HuH-7 (cell line): ENCODE measurements around the gene PNPLA1.
"Not testable (repeated sequence)": the region's sequence is repeated elsewhere in the genome, so short reads cannot be mapped to it uniquely, and the experiment has no call there.

ENCODE experiments used
- DNase-seq: peaks from one replicate; pipeline ENCODE4 v3.0.0; 2011; ENCODE audit warnings: low spot score

The PNPLA1 gene

DNA sequence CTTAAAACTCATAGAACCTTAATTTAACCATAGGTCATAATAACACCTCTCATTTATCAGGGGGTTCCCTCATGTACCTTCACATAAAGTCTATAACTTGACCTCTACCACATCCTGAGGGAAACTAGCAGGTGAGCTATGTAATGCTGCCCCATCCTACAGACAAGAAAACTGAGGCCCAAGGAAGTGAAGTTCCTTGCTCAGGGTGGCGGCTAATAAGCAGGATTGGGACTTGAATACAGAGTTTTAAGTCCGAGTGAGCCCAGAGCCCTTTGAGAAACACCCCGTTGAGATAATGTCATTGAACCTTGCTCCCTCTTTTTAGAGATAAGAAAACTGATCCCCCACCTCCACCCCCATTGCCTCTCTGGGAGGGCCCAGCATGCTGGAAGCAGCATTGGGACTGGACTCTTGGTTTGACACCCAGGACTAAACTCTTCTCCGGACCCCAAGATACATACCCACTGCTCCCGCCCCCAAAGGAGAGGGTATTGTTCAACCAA, 66.4 kb downstream of the PNPLA1 start:
- DNase-seq = no peak

DNA sequence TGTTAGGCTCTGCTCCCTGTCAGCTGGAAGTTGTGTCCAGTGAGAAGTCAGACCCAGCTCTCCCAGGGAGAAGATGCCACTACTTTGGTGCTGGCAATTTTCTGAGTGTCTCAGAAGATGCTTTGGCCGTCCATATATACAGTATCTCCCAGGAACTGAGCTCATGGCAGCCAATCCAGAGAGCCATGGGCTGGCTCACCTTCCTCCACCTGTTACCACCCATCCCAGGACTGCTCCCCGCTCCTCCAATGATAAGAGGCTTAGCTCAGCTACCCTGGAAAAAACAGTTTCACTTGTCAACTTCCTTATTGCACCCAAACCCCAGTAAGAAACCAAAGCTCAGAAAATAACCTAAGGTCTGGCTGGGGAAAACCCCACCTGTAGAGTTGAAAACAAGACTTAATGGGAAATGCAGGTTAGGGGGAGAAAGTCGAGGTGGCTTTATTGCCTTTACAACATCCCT, 67.0 kb downstream of the PNPLA1 start, which contains the start of gene BNIP5:
Gene BNIP5 (minus strand): TSS at position 110 of the 463 bp plus-strand sequence. CDS start 6,198 bp downstream, outside the sequence.
- DNase-seq = no peak

DNA sequence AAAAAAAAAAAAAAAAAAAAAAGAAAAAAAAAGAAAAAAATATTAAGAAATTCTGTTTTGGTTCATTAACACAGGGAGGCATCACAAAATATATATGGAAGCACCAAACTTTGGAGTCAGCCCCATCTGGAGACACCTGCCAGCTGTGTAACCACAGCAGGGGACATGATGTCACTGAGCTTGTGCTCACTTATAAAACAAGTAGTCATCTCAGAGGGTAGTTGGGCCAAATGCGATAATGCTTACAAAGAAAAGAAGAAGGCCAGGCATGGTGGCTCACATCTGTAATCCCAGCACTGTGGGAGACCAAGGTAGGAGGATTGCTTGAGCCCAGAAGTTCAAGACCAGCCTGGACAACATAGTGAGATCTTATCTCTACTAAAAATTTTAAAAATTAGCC, 68.0 kb downstream of the PNPLA1 start:
- DNase-seq = no peak

DNA sequence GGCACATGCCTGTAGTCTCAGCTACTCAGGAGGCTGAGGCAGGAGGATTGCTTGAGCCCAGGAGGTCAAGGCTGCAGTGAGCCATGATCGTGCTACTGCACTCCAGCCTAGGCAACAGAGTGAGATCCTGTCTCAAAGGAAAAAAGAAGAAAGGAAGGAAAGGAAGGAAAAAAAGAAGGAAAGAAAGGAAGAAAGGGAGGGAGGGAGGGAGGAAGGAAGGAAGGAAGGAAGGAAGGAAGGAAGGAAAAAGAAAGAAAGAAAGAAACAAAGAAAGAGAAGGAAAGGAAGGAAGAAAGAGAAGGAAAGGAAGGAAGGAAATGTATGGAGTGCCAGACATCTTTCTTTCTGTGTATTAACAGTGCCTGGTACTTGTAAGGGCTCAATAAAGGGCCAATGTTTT, 68.4 kb downstream of the PNPLA1 start:
- not testable (repeated sequence) for DNase-seq

DNA sequence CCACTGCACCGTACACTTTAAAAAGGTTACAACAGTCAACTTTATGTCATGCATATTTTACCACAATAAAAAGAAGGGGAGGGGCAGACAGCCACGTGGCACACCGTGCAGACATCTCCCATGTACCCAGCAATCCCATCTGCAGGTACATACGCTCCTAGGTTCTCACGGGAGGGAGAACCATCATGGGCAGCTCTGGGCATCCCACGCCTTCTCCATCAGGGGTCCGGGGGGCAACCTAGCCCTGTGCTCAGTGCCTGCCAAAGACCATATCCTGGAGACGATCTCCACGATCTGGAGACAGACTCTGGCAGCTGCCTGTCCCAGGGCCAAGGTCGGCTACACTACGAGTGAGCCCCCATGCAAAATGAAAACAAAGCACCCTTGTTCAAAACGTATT, 69.3 kb downstream of the PNPLA1 start:
- no peak for DNase-seq

DNA sequence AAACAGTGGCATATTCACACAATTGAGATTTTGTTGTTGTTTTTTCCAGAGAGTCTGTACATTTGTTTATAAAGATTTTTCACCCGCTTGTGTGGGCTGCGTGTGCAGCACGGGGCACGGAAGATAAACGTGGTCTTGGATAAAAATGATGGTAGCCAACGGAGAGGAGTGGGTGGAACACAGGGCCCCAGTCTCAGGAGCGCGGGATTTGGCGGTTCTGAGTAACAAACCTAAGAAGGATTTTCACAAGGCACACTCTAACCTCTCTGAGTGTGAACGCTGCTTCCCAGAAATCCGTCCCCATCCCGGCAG, 70.4 kb downstream of the PNPLA1 start:
- no peak for DNase-seq

DNA sequence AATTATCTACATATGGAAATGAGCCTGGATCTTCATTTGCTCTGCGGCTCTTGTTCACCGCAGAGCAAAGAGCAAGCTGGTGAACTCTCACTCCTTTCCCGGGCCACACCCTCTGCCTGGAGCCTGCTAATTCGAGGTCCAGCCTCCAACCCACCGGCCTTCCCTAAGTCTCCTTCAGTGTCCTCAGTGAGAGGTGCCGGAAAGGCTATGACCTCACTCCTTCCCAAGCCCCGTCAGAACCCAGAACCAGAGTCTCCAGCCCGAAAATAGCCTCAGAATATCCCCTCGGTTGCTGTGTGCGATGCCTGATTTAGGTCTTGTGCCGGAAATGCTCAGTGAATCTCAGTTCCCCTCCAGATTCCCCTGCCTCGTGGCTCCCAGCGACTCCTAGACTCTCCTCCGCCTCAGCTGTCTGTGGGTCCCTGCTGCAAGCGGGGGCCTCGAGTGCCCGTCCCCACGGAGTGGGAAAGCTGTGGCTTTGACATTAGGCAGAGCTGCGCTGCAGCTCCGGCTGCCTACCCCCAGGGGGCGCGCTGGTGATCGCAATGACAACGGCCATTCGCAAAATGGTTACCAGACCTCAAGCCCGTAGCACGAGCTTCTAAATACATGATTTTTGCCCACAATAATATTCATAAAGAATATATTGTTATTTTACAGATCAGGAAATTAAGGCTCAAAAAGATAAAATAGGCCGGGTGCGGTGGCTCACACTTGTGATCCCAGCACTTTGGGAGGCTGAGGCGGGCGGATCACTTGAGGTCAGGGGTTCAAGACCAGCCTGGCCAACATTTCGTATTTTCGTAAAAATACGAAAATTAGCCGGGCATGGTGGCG, 71.0 kb downstream of the PNPLA1 start:
- peak; percentile 60 for DNase-seq

DNA sequence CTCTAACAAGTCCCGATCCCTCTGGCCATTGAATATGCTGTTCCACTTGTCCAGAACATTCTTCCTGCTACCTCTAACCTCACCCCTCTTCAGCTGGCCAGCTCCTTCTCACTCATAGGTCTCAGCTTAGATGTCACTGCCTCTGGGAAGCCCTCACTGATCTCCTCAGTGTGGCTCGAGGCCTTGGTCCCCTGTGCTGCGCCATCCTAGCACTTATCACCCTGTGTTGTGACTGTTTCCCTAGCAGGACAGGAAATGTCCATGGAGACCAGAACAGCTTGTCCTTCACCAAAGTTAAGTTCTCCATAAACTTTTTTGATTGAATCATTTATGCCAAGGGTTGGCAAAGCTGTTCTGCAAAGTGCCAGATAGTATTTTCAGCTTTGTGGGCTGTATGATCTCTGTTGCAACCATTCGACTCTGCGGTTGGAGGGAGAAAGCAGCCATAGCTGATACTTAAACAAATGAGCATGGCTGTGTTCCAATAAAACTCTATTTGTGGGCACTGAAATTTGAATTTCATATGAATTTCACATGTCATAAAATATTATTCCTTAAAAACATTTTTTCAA, 73.3 kb downstream of the PNPLA1 start:
- DNase-seq = no peak

DNA sequence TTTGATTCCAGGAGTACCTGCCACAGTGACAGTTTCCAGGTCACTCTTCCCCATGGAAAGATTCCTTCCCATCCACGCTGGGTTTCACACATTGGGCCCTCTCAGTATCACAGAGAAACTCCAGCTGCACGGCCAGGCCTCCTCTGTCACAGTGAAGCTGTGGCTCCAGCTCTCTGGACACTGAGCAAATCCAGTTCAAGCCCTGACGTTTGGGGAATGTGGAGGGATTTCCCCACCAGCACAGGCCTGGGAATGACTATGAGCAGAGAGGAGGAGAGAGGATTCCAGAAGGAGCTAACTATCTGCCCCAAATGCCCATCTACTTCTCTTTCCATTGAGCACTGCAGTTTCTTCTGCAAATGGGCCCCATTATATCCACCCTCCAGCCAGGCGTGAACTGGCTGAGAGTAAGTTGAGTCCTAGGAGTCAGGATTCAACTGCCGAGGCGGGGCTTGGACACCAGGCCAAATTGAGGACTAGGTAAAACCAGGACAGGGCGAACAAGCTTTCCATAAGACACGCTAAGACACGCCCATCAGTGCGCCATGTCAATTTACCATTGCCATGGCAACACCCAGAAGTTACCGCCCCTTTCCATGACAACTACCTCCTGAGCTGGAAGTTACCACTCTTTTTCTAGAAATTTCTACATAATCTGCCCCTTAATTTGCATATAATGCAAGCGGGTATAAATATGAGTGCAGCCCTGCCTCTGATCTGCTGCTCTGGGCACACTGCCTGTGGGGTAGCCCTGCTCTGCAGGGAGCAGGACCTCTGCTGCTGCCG, 76.0 kb downstream of the PNPLA1 start:
- no peak for DNase-seq

DNA sequence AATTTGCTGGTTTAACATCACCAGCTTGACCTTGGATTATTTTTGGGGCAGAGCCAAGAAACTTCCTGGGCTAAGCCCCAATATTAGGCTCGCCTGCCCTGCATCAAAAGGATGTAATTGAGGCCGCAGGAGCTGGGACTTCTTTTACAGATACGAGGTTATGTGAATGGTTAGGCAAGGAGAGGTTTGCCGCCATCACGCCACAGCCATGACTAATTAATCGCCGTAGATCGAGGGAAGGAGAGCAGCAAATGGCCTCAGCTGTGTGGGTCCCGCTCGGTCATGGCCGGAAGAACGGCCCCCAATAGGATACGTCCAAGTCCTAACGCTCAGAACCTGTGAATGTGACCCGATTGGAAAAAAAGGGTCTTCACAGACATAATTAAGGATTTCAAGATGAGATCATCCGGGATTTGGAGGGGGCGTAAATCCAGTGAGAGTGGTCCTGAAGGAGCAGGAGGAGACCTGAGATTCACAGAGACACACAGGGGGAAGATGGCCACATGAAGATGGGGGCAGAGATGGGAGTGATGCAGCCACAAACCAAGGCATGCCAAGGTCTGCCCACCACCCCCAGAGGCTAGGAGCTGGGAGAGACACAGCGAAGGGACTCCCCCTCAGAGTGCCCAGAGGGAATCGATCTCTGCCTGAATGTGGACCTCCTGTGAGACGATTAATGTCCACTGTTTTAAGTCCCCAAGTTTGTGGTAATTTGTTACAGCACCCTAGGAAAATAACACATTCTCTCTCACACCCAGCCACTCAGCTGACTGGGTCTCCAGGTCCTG, 76.8 kb downstream of the PNPLA1 start:
- DNase-seq = no peak

DNA sequence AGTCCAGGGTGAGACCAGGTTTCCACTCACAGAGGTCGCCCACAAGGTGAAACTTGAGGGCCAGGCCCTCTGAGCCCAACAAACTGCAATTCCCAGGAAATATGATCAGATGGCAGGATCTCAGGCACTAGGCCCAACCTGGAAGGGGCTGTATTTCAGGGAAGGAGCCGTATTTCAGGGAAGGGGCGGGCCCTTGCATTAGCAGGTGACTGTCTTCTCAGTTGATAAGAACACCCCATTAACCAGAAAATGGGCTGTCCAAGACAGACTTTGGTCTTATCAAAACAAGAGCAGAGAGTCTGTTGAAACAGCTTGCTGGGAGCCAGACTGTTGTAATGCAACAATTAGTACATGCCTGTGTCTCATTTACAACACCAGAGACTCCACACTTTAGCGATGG, 77.8 kb downstream of the PNPLA1 start:
- DNase-seq = no peak

DNA sequence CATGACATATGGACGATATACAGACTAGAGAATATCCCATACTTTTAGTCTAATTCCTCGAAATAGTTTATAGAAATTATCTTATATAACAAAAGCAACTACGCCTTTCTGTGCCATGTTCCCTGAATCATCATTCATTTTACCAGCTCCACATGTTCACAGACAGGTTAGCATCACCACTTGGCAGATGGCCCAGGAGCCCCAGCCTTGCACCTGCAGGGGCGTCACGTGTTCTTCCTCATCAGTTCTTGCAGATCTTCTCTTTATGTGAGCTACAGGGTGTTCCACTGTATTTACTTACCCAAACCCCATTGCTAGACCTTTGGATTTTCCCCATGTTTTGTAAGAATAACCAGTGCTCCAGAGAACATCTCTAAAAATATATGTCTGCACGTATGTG, 79.4 kb downstream of the PNPLA1 start:
- DNase-seq = no peak

DNA sequence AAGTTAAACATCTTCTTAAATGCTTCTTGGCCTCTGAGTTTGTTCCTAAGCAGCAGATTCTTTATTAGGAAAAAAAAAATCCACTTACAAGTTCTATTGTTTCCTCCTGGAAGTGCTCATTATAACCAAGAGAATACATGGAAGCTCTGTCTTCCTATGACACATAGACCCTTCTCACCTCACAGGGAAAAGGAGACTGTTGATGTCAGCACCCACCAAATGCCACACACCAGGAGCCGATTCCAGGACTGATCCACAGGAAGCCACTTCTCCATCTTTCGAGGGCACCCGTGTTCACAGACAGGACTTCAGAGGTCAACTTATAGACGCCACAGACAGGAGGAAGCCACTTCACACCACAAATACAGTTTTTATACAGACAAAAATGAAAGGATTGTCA, 80.2 kb downstream of the PNPLA1 start:
- DNase-seq = no peak

DNA sequence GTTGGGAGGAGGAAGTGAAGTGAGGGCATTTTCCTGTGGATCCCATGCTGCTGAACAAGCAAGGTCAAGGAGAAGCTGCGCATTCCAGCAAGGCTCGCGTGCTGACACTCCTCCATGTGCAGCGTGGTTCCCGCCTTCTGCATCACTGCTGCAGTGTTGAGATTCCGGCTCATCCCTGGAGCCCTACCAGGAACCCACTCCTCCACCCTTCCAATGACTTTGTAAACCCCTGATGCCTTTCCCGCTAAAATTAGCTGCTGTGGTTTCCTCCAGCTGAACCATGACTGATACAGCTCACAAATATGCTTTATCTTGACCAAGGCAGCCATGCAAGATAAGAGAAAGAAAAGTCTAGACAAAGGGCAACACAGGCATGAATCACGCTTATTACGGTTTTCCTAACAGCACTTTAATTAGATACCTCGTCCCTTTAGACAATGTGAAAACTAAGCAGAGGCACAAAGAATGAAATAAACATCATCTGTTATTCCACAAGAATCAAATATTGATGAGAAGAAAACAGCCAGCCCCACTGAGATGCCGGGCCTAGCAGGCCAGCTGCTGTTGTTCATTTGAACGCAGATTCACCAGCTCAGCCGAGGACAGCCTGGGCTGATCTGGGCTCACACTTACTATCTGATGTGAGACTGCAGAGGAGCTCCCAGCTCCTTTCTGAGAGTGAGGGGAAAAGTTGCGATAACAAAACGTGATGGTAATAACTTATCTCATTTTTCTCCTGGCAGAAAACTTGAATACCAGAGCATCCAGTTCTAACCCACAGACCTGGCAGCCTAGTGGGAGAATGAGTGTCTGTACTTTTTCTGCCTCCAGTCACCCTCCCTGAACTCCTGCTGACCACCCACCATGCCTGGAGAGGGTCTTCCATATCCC, 81.1 kb downstream of the PNPLA1 start:
- DNase-seq = no peak

DNA sequence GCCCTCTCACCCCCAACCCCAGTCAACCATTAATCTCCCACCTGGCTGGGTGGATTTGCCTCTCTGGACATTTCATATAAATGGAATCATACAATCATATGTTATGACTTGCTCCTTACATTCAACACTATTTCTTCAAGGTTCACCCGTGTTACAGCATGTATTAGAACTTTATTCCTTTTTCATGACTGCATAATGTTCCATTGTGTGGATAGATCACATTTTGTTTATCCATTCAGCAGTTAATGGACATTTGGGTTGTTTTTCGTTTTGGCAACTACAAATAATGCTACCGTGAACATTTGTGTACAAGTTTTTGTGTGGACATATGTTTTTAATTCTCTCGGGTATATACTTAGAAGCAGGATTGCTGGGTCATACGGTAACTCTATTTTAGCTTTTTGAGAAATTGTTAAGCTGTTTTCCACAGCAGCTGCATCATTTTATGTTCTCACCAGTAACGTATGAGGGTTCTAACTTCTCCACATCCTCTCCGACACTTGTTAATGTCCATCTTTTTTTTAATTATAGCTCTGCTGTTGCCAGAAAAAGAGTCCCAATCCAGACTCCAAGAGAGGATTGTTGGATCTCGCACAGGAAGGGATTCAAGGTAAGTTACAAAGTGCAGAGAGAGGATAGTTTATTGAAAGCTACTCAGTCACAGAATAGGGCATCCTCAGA, 82.8 kb downstream of the PNPLA1 start:
- no peak for DNase-seq

DNA sequence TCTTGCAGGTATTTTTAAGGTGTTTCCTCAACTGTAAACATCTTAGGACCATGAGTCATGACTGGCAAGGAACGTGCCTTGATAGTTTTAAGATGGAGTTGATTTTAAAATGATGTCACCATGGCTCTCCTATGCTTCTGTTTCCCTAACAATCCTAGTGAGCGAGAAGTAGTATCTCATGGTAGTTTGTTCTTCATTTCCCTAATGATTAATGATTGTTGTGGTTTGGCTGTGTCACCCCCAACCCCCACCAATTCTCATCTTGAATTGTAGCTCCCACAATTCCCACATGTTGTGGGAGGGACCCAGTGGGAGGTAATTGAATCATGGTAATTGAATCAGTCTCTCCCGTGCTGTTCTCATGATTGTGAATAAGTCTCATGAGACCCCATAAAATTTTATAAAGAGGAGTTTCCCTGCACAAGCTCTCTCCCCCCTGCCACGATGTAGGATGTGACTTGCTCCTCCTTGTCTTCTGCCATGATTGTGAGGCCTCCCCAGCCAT, 83.6 kb downstream of the PNPLA1 start:
- DNase-seq = no peak

DNA sequence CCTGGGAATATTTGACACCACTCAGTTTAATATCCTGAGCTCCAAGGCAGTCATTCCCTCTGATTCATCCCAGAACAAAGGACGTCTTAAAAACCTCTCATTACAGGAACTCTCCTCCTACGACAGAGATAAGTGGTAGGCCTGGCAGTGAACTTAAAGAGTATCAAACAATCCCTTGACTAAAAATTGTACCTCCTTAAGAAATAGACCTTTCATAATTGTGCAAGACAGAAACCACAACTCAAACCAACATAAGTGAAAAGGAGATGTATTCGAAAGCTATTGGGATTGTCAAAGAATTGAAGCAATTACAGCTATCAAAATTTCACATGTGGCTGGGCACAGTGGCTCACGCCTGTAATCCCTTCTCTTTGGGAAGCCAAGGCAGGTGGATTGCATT, 86.0 kb downstream of the PNPLA1 start:
- DNase-seq = no peak

DNA sequence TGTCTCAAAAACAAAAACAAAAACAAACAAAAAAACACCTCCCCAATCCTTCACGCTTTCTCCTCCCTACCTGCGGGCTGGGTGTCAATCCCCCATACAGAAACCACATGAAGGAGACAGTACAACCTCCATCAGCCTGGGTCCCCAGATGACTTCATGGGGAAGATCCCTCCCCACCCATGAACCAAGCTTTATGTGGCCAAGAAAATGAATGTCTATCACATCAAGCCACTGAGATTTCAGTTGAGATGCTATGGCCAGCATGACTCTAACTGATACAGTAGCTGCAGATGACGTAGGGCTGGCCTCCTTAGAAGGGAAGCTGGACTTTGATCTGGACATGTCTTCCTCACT, 88.0 kb downstream of the PNPLA1 start:
- no peak for DNase-seq
